GM19035 (cell line): ENCODE data around the gene KRT6B.
"Not testable (repeated sequence)": the region's sequence is repeated elsewhere in the genome, so short reads cannot be mapped to it uniquely, and the experiment has no call there.

Experiments
- ATAC-seq: cut with Tn5 transposase; IDR thresholded peaks from one replicate; pipeline ENCODE4 v1.9.1; 2021; ENCODE audit not compliant: unreplicated experiment

The KRT6B gene

GRCh38 chr12:52415870-52416750 lies 35.8 kb downstream of the KRT6B start:
- no peak for ATAC-seq

- ATAC-seq, result no peak
Observed at GRCh38 chr12:52414936-52415335, 37.0 kb downstream of the KRT6B start.

- no peak for ATAC-seq
Observed at GRCh38 chr12:52413782-52414345, 38.1 kb downstream of the KRT6B start.

GRCh38 chr12:52413202-52413601 lies 38.7 kb downstream of the KRT6B start:
- ATAC-seq, result no peak

- ATAC-seq, result no peak
Observed at GRCh38 chr12:52411815-52412214, 40.1 kb downstream of the KRT6B start.

- not testable (repeated sequence) for ATAC-seq
Observed at GRCh38 chr12:52410589-52411248, 41.2 kb downstream of the KRT6B start.

GRCh38 chr12:52407918-52408317 lies 44.0 kb downstream of the KRT6B start:
- ATAC-seq, result no peak

- no peak for ATAC-seq
Observed at GRCh38 chr12:52405922-52406385, 46.0 kb downstream of the KRT6B start, which contains the start of gene KRT82. Gene KRT82, minus strand, starts transcription at chr12:52406335. Its CDS starts 58 bp downstream, at chr12:52406277.

- ATAC-seq, result no peak
Observed at GRCh38 chr12:52404951-52405350, 47.0 kb downstream of the KRT6B start.

GRCh38 chr12:52403561-52403960 lies 48.4 kb downstream of the KRT6B start:
- ATAC-seq, result no peak

GRCh38 chr12:52402873-52403540 lies 48.9 kb downstream of the KRT6B start:
- no peak for ATAC-seq

- ATAC-seq, result no peak
Observed at GRCh38 chr12:52402377-52402776, 49.6 kb downstream of the KRT6B start.

GRCh38 chr12:52401926-52402325 lies 50.0 kb downstream of the KRT6B start:
- ATAC-seq, result no peak

GRCh38 chr12:52401526-52401925 lies 50.4 kb downstream of the KRT6B start:
- ATAC-seq, result no peak

- no peak for ATAC-seq
Observed at GRCh38 chr12:52400906-52401305, 51.0 kb downstream of the KRT6B start.

GRCh38 chr12:52399756-52400155 lies 52.2 kb downstream of the KRT6B start:
- ATAC-seq, result no peak

- no peak for ATAC-seq
Observed at GRCh38 chr12:52398176-52398575, 53.8 kb downstream of the KRT6B start.

- no peak for ATAC-seq
Observed at GRCh38 chr12:52396656-52397055, 55.3 kb downstream of the KRT6B start.
